Measurements from ENCODE around the gene BIN1. TPM values are rescaled to one million over a fixed set of nuclear protein-coding genes. Genes with fewer than 3 reads are reported as not detected.

The BIN1 gene
- total RNA-seq, 4 donors from 2014 or later: 33.3 to 39.7 (median 38.4) TPM

- intact Hi-C loops (cut with DNase I; ENCODE audit: low total_unique reads): no loop called here
- H3K4me1 ChIP-seq: peaks cover 4 to 19% (median 14%) of the 10 kb centered on the region in 4 donors
- no peaks in the 10 kb centered on the region for H3K9me3 ChIP-seq
These were observed 45.3 kb downstream of the BIN1 start for GRCh38 chr2:127061375-127062273.

GRCh38 chr2:127060264-127060945, 46.5 kb downstream of the BIN1 start:
- intact Hi-C loops (cut with DNase I; ENCODE audit: low total_unique reads) (no loop called here), in situ Hi-C loops (cut with MboI; ENCODE audit: low pct_ligation_motif_present in 1 of 4, low pct_unique_long_range_greater_than_20kb in 1 of 4, low sequenced_read_pairs in 3 of 4) (no loop called here)
- TF ChIP-seq CTCF (IDR thresholded peaks at IDR 0.05): no peak
- no peak for DNase-seq
- H3K9me3 ChIP-seq: no peaks in the 10 kb centered on the region
- H3K36me3 ChIP-seq: no peaks in the 10 kb centered on the region
- no peak overlapping the region for H3K27ac ChIP-seq
- no peak overlapping the region for H3K4me3 ChIP-seq
- 90 to 97% methylated on average over 2 to 30 of the region's 30 CpGs for WGBS, 2 donors (ENCODE audit: low coverage in 1 of 2)
- peaks cover 4 to 14% (median 12%) of the 10 kb centered on the region in 4 donors for H3K4me1 ChIP-seq
- H3K27me3 ChIP-seq: no peaks in the 10 kb centered on the region

More at GRCh38 chr2:127061375-127062273, 45.3 kb downstream of the BIN1 start:
- in situ Hi-C loops (cut with MboI; ENCODE audit: low pct_ligation_motif_present in 1 of 4, low pct_unique_long_range_greater_than_20kb in 1 of 4, low sequenced_read_pairs in 3 of 4): no loop called here
- WGBS, 2 donors (ENCODE audit: low coverage in 1 of 2): 76 to 88% methylated on average over 3 to 16 of the region's 23 CpGs
- H3K27me3 ChIP-seq: no peaks in the 10 kb centered on the region
- H3K4me3 ChIP-seq: no peak overlapping the region
- H3K36me3 ChIP-seq: no peaks in the 10 kb centered on the region
- TF ChIP-seq CTCF (IDR thresholded peaks at IDR 0.05) (no peak), POLR2AphosphoS5 (IDR thresholded peaks at IDR 0.05) (peak in 1 of 3 donors; percentile 15)
- no peak overlapping the region for H3K27ac ChIP-seq
- no peak for DNase-seq

GRCh38 chr2:127059559-127059958, 47.4 kb downstream of the BIN1 start:
- WGBS, 2 donors (ENCODE audit: low coverage in 1 of 2): 92% methylated on average over 10 of the region's 10 CpGs; no CpG with 5 or more reads in 1 of the 2 donors
- Histone ChIP-seq H3K4me3 (no peak overlapping the region), H3K9me3 (no peaks in the 10 kb centered on the region), H3K36me3 (no peaks in the 10 kb centered on the region), H3K4me1 (peaks cover 4 to 7% (median 5%) of the 10 kb centered on the region in 4 donors), H3K27ac (no peak overlapping the region), H3K27me3 (no peaks in the 10 kb centered on the region)
- no peak for DNase-seq
- intact Hi-C loops (cut with DNase I; ENCODE audit: low total_unique reads): no loop called here
- TF ChIP-seq POLR2A (IDR thresholded peaks at IDR 0.05) (no peak), EP300 (IDR thresholded peaks at IDR 0.05; ENCODE audit: low read depth) (no peak), POLR2AphosphoS5 (IDR thresholded peaks at IDR 0.05) (no peak), CTCF (IDR thresholded peaks at IDR 0.05) (no peak)
- in situ Hi-C loops (cut with MboI; ENCODE audit: low pct_ligation_motif_present in 1 of 4, low pct_unique_long_range_greater_than_20kb in 1 of 4, low sequenced_read_pairs in 3 of 4): no loop called here

GRCh38 chr2:127058954-127059252, 48.1 kb downstream of the BIN1 start:
- Histone ChIP-seq H3K27me3 (no peaks in the 10 kb centered on the region), H3K4me3 (no peak overlapping the region), H3K27ac (no peak overlapping the region), H3K9me3 (no peaks in the 10 kb centered on the region), H3K36me3 (no peaks in the 10 kb centered on the region), H3K4me1 (peaks cover 0 to 8% (median 2%) of the 10 kb centered on the region in 4 donors)
- 86% methylated on average over 14 of the region's 14 CpGs; no CpG with 5 or more reads in 1 of the 2 donors for WGBS, 2 donors (ENCODE audit: low coverage in 1 of 2)
- no peak for DNase-seq
- intact Hi-C loops (cut with DNase I; ENCODE audit: low total_unique reads) (no loop called here), in situ Hi-C loops (cut with MboI; ENCODE audit: low pct_ligation_motif_present in 1 of 4, low pct_unique_long_range_greater_than_20kb in 1 of 4, low sequenced_read_pairs in 3 of 4) (no loop called here)
- TF ChIP-seq EP300 (IDR thresholded peaks at IDR 0.05; ENCODE audit: low read depth) (no peak), POLR2A (IDR thresholded peaks at IDR 0.05) (no peak), CTCF (IDR thresholded peaks at IDR 0.05) (no peak), POLR2AphosphoS5 (IDR thresholded peaks at IDR 0.05) (no peak)

All from transverse colon (tissue), 4 donors.